GM21619 (cell line): Measurements from ENCODE around the gene PITPNB.

Experiments
- ATAC-seq: cut with Tn5 transposase; IDR thresholded peaks from one replicate; pipeline ENCODE4 v1.9.1; 2021; ENCODE audit not compliant: unreplicated experiment

Gene PITPNB

GRCh38 chr22:27863556-27863955 lies 55.5 kb downstream of the PITPNB start:
- no peak for ATAC-seq

GRCh38 chr22:27863001-27863400 lies 56.1 kb downstream of the PITPNB start:
- no peak for ATAC-seq

- ATAC-seq: no peak
These were observed 59.7 kb downstream of the PITPNB start for GRCh38 chr22:27859336-27859735.

GRCh38 chr22:27858626-27859025 lies 60.4 kb downstream of the PITPNB start:
- no peak for ATAC-seq

- ATAC-seq: no peak
These were observed 61.6 kb downstream of the PITPNB start for GRCh38 chr22:27857443-27857842.

GRCh38 chr22:27856386-27856785 lies 62.7 kb downstream of the PITPNB start:
- no peak for ATAC-seq

- ATAC-seq: no peak
These were observed 65.6 kb downstream of the PITPNB start for GRCh38 chr22:27853424-27853823.

DNA sequence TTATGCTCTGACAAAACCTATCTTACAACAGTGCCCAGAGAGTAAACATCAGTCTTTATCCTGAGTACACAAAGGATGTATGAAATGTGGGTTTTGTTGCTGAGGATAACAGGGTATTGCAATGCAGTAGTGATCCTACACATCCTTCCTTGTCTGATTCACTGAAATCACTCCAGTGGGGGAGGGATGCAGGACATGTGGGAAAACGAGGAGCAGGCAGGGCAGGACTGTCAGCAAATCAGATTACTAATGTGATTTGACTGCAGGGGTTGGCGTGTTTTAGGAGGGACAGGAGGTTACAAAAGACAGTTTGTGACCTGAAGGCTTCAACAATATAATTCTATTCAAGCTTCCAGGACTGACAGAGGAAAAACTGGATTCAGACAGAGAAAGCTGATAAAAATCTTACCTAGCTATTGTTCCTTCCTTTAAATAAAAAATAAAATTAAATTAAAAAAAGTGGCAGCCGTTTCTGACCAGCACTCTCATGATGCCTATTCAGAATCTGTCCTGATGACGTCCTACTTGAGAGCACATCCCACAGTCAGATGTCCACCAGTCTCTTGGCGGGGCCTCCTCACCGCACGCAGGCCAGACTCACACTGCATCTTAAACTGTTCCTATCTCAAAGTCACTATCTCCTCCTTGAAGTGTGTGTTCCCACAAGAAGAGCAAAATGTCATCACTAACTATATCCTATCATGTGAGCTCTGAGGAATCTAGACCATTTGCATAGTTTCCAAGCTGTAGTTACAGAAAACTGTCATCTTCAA lies 66.9 kb downstream of the PITPNB start:
- no peak for ATAC-seq

DNA sequence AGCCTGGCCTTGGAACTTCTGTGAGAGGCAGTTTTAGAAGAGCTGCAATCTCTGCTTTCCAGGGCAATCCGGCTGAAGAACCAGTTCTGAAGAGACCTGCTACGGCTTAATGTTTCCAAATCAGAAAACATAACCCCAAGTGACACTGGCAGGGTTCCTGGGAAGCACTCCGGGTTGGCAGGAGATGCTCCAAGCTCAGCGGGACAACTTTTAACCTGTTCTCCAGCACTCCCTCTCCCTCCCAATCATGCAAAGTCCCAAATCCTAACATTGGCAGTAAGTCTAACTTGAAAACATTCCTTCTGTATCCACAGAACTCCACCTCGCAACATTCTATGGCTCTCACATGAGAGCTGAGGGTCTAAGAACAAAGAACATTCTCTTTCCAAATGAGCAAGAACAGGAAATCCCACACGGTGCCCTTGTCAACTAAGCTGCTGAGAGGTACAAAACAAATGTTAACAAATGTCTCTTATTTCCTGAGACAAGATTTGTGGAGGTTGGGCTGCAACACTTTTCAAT lies 69.0 kb downstream of the PITPNB start:
- ATAC-seq: no peak

GRCh38 chr22:27848005-27848404 lies 71.1 kb downstream of the PITPNB start:
- ATAC-seq: no peak

- no peak for ATAC-seq
These were observed 72.1 kb downstream of the PITPNB start for GRCh38 chr22:27846910-27847309.

DNA sequence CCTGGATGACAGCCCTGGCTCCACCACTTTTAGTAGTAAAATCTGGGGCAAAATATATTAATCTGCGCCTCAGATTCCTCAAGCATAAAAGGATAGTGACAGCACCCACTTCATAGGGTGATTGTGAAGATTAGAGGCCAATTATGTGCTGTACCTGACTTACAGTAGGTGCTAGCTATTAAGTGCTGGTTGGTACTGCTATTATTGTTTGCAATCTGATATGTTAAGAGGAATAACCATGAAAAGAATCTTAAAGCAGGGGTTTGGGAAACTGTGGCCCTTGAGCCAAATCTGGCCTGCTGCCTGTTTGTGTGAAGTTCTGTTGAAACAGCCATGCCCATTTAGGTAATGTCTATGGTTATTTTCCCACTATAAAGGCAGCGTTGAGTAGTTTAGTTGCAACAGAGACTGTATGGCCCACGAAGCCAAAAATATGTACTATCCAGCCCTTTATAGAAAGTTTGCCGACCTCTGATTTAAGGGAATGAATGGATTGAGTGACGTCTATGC lies 72.8 kb downstream of the PITPNB start:
- ATAC-seq: no peak

GRCh38 chr22:27845644-27846043 lies 73.4 kb downstream of the PITPNB start:
- ATAC-seq: no peak

DNA sequence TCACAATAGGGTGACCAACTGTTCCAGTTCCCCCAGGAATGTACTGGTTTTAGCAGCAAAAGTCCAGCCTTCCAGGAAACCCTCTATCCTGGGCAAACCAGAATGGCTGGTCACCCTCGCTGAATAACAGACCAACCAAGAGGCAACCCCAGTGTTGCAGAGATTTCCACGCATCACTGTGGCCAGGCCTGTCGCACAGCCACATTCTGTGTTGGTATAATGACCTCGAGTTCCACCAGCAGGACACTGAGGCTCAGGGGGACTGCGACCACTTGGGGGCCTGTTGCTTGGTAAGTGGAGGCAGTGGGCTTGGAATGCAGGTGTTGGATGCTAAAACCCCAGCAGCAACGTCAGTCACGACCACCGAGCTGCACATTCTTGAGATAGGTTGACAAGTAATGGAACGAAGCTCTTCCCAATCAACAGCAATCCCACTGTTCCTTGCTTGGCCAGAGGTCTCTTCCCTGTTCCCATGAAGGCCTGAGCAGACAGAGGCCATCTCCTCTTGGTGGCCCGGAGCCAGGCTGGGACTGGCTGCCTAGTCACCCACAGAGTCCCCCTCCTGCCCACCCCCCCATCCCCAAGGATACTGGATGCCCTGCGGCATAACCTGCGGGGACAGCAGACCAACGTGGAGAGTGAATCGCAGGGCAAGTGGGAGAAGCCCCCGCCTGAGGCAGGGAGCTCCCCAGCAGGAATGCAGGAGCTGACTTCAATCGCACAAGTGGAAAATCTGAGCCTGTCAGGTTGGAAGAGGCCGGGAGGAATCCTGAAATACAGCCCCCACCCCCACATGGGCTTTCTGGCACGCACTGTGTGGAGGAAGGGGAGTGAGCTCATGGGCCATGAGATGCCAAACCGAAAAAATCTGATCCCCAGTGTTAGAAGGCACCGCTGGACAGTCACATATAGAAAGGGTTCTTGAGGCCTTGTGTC lies 74.1 kb downstream of the PITPNB start:
- ATAC-seq: no peak

GRCh38 chr22:27844256-27844655 lies 74.8 kb downstream of the PITPNB start:
- ATAC-seq: no peak

DNA sequence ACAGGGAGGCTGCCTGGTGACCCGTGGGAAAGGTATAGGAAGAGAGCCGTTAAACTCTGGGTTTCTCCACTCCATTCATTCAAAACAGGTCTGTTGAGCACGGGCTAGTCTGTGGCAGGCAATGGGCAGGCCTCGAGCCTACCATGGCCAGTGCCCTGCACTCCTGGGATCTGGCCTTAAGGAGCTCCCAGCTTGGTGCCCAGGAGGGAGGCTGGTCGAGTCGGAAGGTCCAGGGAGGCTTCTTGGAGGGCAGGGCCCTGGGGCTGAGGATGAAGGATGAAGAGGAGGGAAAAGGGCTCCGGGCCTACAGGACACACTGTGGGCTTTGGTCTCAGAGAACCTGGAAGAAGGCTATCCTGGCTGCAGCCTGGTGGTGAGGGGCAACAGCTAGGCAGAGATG lies 75.6 kb downstream of the PITPNB start:
- no peak for ATAC-seq

DNA sequence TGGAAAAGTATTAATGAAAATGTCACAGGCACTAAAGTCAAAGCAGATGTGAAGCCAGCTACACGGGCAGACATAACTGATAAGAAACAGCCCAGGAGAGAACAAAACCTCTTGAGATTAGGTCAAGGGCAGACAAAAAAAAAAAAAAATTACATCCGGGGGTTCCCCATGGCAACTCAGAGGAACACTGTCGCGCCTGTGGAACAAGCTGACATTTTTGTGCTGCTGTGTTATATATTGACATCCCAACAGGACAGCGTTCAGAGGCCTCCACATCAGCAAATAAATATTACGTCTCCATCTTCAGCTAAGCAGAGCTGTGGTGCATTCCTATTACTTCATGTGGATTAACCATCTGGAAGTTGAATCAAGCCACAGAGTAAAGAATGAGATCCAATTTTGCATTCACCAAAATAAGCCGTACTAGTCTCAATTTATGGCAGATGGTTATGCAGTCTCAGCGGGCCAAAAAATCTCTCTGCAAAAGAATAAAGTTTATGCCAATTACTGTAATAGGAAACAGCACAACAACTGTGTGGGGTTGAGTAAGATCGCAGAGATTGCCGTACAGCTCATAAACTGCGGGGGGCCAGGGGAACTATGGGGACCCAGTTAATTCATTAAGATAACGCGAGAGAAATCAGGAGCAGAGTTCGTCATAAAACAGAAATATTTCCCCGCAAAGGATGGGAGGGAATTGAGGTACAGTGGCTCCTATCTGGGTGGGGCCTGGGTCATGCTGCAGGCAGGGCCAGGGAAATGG lies 76.2 kb downstream of the PITPNB start:
- no peak for ATAC-seq

GRCh38 chr22:27842201-27842600 lies 76.9 kb downstream of the PITPNB start:
- ATAC-seq: no peak

GRCh38 chr22:27840436-27840835 lies 78.6 kb downstream of the PITPNB start:
- no peak for ATAC-seq

GRCh38 chr22:27839057-27839660 lies 79.9 kb downstream of the PITPNB start:
- ATAC-seq: no peak
